AG09309 (cell line): ENCODE results near the gene DNM3.

Experiments
- DNase-seq: peaks from one replicate; pipeline ENCODE4 v3.0.0-alpha.2; 2010; ENCODE audit warnings: low read depth
- H3K4me3 ChIP-seq: 2 replicates; pipeline ENCODE4 v1.5.1; 2011; ENCODE audit warnings: mild to moderate bottlenecking, low read depth, low read length, moderate library complexity; ENCODE audit not compliant: control insufficient read depth
- TF ChIP-seq, protein P1 (sequence below): IDR thresholded peaks from 2 replicates; pipeline ENCODE4 v1.5.1; 2011; ENCODE audit warnings: mild to moderate bottlenecking, low read depth, low read length, inconsistent platforms; ENCODE audit not compliant: insufficient read depth, control insufficient read depth; ENCODE audit errors: missing control alignments

DNM3 gene

DNA sequence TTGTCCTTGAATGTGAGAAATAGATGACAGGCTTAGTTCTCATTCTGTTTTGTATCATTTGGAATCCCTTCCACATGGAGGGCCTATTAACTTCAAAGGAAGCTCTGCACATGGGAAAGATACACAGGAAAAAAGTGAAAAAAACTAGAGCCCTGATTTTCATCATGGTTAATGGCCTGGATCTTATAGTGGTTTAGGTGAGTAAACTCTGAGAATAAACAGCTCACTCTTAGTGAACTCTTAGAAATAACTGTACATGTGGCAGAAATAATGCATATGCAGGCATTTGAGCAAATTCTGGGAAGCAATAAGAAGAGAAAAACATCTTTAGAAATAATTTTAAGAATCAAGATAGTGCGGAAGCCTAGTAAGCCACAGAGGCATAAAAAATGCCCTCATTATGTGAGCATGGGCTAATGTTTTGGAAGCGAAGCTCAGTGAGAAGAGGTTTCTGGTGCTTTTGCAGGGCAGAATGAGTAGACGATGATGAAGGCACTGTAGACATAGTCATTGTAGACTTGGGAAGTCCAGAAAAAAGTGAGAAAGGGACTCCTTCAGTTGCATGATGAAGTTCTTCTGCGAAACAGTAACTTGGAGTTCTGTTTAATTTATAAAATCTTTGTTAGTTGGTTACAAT is 279.9 kb downstream of the DNM3 start:
- no peak overlapping the region for H3K4me3 ChIP-seq
- TF ChIP-seq, protein P1, sequence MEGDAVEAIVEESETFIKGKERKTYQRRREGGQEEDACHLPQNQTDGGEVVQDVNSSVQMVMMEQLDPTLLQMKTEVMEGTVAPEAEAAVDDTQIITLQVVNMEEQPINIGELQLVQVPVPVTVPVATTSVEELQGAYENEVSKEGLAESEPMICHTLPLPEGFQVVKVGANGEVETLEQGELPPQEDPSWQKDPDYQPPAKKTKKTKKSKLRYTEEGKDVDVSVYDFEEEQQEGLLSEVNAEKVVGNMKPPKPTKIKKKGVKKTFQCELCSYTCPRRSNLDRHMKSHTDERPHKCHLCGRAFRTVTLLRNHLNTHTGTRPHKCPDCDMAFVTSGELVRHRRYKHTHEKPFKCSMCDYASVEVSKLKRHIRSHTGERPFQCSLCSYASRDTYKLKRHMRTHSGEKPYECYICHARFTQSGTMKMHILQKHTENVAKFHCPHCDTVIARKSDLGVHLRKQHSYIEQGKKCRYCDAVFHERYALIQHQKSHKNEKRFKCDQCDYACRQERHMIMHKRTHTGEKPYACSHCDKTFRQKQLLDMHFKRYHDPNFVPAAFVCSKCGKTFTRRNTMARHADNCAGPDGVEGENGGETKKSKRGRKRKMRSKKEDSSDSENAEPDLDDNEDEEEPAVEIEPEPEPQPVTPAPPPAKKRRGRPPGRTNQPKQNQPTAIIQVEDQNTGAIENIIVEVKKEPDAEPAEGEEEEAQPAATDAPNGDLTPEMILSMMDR, result no peak
- no peak for DNase-seq

DNA sequence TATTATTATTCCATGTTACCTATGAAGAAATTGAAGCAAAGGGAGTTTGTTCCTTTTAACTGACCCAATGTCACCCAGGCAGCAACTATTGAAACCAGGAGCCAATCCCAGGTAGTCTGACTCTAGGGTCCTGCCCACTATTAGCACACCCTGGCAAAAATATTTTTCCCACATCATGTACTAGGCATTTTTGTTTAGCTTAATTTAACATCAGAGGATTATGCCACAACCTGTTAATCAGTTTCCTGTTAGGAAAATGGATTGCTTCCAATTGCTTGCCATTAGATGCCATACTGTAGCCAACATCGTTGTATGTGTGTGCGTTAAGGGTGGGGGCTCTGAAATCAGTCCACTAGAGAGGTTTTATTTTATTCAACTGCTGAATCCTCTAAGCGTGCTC is 281.1 kb downstream of the DNM3 start:
- TF ChIP-seq, protein P1, result no peak
- DNase-seq, result no peak
- H3K4me3 ChIP-seq, result no peak overlapping the region

DNA sequence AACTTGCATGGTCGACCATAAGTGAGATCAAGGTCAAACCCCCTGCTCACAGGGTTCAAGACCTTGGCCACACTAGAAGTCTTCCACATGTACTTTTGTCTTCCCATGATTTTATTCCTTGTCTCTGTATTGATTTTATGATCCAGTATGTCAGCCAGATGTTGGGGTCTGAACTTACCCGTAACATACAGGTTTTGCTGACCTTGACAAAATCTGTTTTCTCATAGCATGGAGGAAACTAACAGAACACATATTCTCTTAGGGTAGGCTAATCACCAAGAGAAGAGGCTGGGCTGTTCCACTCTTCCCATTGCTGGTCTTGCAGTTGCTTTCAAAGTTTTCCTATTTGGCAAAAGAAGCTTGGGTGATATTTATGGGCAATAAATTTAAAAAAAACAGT is 284.0 kb downstream of the DNM3 start:
- no peak for DNase-seq
- H3K4me3 ChIP-seq, result no peak overlapping the region

DNA sequence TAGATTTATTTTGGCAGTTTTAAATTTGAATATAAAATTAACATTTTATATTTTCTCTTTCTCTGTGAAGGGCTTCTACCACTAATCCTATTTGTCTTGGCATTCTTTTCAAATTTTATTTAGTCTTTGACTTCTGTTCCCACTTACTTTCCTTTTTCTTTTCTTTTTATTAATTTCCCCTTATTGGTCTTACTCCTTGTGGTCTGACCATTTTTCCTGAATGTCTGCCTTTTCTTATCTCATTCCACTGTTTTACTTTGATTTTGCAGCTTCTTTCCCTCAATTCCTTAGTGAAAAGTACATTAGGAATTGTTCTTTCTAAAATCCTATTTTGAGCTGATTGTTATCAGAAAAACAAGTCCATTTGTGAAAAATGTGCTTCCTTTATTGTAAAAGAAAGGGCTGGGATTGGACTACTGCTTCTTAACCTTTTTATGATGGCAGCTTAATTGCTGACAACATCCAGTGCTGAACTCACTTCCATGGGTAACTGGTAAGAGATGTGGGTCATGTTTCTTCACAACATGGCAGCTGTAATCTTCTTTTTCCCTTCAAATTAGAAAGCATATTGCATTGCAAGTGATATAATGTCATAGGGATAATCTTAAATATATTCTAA is 284.6 kb downstream of the DNM3 start:
- TF ChIP-seq, protein P1, result no peak

More for the DNA sequence above, 284.0 kb downstream of the DNM3 start:
- TF ChIP-seq, protein P1, result no peak

DNA sequence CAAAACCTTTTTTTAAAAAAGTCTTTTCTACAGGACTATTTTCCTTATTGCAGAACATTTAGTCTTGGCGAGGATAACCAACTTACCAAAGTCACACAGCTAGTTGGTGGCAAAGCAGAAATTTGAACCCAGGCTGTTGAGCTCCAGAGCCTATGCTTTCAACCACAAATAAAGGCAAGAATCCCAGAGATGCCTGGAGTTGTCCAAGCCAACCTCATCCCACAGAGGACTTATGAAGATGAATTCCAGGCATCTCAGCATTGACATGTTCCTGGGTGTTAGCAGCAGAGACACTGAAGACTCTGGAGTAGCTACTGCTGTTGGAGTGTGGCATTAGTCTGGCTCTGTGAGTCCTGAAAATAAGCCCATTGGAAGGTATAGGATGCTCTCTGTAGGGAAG is 291.5 kb downstream of the DNM3 start:
- no peak overlapping the region for H3K4me3 ChIP-seq
- DNase-seq, result no peak
- TF ChIP-seq, protein P1, result no peak

More for the DNA sequence above, 284.6 kb downstream of the DNM3 start:
- DNase-seq, result no peak
- no peak overlapping the region for H3K4me3 ChIP-seq

DNA sequence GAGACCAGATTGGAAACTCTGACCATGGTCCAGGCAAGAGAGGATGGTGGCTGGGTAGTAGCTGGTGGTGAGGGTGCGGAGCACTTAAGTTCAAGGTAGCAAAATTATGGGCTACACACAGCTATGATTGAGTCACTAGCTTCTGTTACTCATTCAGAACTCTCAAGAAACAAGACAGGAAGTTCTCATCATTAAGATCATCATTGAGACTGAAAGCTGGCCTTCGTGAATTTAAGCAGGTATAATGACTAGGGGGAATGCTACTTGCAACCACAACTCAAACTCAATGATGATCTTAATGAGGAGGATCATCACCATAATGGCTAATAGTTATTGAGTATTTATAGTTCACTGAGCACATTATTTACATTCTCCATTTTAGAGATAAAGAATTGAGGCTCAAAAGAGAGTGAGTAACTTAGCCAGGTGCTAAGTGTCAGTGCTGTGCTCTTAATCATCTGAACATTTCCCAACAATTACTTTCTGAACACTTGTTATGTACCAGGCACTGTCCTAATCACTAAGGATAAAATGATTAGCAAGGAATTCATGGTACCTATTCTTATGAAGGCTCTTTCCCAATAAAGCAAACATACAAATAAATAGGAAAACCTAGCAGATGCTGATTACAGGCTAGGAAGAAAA is 292.9 kb downstream of the DNM3 start:
- TF ChIP-seq, protein P1, result no peak

More for the DNA sequence above, 292.9 kb downstream of the DNM3 start:
- no peak for DNase-seq
- H3K4me3 ChIP-seq, result no peak overlapping the region
